HCT116 (cell line): Measurements from ENCODE around the gene GPR108. TPM values are rescaled to one million over a fixed set of nuclear protein-coding genes. Genes with fewer than 3 reads are reported as not detected.

Experiments
- microRNA-seq: library from miRNA; unstranded; fragments of <30 nt; microRNA quantifications from one replicate; pipeline ENCODE4, GENCODE V29; 2016; ENCODE audit warnings: borderline number of aligned reads
- total RNA-seq: library from RNA; stranded (reverse); gene quantifications from one replicate; pipeline ENCODE4 v1.2.1, GENCODE V29; 2021; ENCODE audit not compliant: unreplicated experiment

GPR108 gene
- total RNA-seq, 1 experiment from 2014 or later, result 75.0 TPM

Small RNA genes within 50 kb of the gene (microRNA-seq; reads per million reads assigned to microRNA genes)
- gene MIR6791, result 1.6 reads per million

Other genes starting within 250 kb of the GPR108 start
- 32.5 TPM for gene TUBB4A, start 235.3 kb downstream of the GPR108 start, total RNA-seq
- gene TNFSF9, start 206.6 kb downstream of the GPR108 start, total RNA-seq, result 25.1 TPM
- gene CD70, start 146.4 kb downstream of the GPR108 start, total RNA-seq, result 2.1 TPM
- gene TNFSF14, start 67.4 kb downstream of the GPR108 start, total RNA-seq, result 0.22 TPM
- 7.0 TPM for gene C3, start 16.9 kb downstream of the GPR108 start, total RNA-seq
- gene TRIP10, start 2.1 kb upstream of the GPR108 start, total RNA-seq, result 111 TPM
- 75.7 TPM for gene SH2D3A, start 29.9 kb upstream of the GPR108 start, total RNA-seq
- gene VAV1, start 35.1 kb upstream of the GPR108 start, total RNA-seq, result 20.6 TPM
- not detected for gene ADGRE1, start 150.0 kb upstream of the GPR108 start, total RNA-seq